ENCODE results near the gene VPS54.

DNA sequence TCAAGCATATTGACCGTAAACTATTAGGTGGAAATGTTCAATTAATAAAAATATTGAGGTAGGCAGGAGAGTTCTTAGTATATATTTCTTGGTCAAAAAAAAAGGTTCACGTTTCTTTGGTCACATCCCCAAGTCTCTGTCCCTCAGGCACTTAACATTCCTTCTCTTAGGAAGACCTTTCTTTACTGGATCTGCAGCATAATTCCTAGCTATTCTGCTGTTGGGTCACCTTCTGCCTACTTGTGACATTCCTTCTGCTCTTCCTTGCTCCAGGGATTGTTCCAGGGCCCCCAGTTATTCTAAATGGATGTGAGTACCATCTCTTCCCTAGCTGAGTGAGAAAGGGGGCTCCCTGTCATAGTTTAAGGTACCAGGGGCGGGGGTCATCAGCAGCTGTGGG, 173.4 kb downstream of the VPS54 start:
- TF ChIP-seq, protein P1, sequence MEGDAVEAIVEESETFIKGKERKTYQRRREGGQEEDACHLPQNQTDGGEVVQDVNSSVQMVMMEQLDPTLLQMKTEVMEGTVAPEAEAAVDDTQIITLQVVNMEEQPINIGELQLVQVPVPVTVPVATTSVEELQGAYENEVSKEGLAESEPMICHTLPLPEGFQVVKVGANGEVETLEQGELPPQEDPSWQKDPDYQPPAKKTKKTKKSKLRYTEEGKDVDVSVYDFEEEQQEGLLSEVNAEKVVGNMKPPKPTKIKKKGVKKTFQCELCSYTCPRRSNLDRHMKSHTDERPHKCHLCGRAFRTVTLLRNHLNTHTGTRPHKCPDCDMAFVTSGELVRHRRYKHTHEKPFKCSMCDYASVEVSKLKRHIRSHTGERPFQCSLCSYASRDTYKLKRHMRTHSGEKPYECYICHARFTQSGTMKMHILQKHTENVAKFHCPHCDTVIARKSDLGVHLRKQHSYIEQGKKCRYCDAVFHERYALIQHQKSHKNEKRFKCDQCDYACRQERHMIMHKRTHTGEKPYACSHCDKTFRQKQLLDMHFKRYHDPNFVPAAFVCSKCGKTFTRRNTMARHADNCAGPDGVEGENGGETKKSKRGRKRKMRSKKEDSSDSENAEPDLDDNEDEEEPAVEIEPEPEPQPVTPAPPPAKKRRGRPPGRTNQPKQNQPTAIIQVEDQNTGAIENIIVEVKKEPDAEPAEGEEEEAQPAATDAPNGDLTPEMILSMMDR (conservative IDR thresholded peaks at IDR 0.05; ENCODE audit: low read depth, low read length) = no peak
- TF ChIP-seq EZH2 (IDR thresholded peaks at IDR 0.05; ENCODE audit: borderline replicate concordance, low read depth, low read length, poor library complexity, severe bottlenecking) = no peak
